ENCODE results near the gene CFAP54. TPM values are rescaled to one million over a fixed set of nuclear protein-coding genes. Genes with fewer than 3 reads are reported as not detected.

The CFAP54 gene
- total RNA-seq, 2 experiments from 2014 or later: 0.55 to 0.75 TPM

DNA sequence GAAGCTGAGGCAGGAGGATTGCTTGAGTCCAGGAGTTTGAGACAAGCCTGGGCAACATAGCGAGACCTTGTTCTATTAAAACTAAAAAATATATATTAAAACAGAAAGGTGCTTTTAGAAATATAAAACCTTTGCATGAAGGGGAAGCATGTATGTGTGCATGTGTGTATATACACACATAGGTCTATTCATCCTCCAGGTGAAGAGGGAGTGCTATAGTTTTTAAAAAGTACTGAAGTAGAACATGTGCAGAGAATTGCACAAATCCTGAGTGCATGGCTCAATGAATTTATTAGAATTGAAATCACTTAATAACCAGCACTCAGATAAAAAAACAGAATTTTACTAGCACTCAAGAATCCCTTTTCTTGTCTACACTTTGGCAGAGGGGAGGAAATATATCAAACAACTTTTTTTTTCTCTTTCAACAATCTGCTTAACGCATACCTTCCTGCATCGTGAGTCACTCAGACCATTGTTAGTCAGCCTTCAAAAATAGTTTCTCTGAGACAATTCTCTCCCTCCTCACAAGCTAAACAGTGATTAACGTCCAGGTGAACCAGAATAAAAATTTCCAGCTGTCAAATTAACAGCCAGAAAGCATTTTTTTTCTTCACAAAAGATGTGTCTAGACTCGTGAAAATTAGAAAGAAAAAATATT lies 400.0 kb downstream of the CFAP54 start:
- Mint-ChIP-seq H3K9me3 (no peaks in the 10 kb centered on the region), H3K27me3 (peaks cover 12% of the 10 kb centered on the region)
- CTCF ChIA-PET: no interaction called here

GRCh38 chr12:96890331-96890730 lies 401.0 kb downstream of the CFAP54 start:
- Mint-ChIP-seq H3K4me3 (no peak overlapping the region), H3K36me3 (ENCODE audit: low read depth) (no peaks in the 10 kb centered on the region), H3K9me3 (no peaks in the 10 kb centered on the region), H3K27ac (no peak overlapping the region), H3K4me1 (no peaks in the 10 kb centered on the region), H3K27me3 (peaks cover 12% of the 10 kb centered on the region)
- no peak for DNase-seq
- ChIA-PET POLR2A (interaction anchor here (1.4 kb wide), 1 partner anchor 16 kb away, joined by 3 read pairs; no protein-coding TSS in a partner anchor), CTCF (no interaction called here)

More for the DNA sequence above, 400.0 kb downstream of the CFAP54 start:
- Mint-ChIP-seq H3K4me3 (no peak overlapping the region), H3K36me3 (ENCODE audit: low read depth) (no peaks in the 10 kb centered on the region), H3K4me1 (no peaks in the 10 kb centered on the region), H3K27ac (no peak overlapping the region)
- DNase-seq: no peak
- POLR2A ChIA-PET: interaction anchor here (1.4 kb wide), 1 partner anchor 17 kb away, joined by 3 read pairs; no protein-coding TSS in a partner anchor

DNA sequence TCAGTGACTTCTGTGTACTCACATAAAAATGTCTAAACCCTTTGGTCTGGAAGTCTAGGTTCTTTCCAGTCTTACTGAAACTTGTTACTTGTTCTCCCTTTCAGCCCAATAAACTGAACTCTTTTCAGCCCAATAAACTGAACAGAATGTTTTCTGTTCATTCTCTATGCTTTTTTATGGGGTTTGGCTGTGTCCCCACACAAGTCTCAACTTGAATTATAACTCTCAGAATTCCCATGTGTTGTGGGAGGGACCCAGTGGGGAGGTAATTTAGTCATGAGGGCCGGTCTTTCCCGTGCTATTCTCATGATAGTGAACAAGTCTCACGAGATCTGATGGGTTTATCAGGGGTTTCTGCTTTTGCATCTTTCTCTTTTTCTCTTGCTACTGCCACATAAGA lies 402.7 kb downstream of the CFAP54 start:
- Mint-ChIP-seq H3K36me3 (ENCODE audit: low read depth) (no peaks in the 10 kb centered on the region), H3K4me3 (no peak overlapping the region), H3K27me3 (peaks cover 11% of the 10 kb centered on the region), H3K9me3 (no peaks in the 10 kb centered on the region), H3K4me1 (no peaks in the 10 kb centered on the region), H3K27ac (no peak overlapping the region)
- no peak for DNase-seq
- ChIA-PET CTCF (no interaction called here), POLR2A (no interaction called here)

- Mint-ChIP-seq H3K36me3 (ENCODE audit: low read depth) (no peaks in the 10 kb centered on the region), H3K9me3 (no peaks in the 10 kb centered on the region), H3K4me1 (no peaks in the 10 kb centered on the region), H3K27me3 (peaks cover under 1% of the 10 kb centered on the region), H3K4me3 (no peak overlapping the region), H3K27ac (no peak overlapping the region)
- CTCF ChIA-PET: no interaction called here
- DNase-seq: no peak
- POLR2A ChIA-PET: no interaction called here
Observed at GRCh38 chr12:96897421-96897820, 408.0 kb downstream of the CFAP54 start.

DNA sequence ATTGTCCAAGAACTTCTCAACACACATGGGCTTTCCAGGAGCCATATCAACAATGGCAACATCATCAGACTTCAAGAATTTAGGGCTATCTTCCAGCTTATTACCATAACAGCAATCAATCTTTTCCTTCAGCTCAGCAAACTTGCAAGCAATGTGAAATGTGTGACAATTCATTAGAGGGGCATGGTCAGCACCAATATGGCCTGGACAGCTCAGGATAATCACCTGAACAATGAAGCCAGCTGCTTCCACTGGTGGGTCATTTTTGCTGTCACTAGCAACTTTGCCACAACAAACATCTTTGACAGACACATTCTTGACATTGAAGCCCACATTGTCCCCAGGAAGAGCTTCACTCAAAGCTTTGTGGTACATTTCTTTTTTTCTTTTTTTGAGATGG lies 411.8 kb downstream of the CFAP54 start:
- no peaks in the 10 kb centered on the region for H3K9me3 Mint-ChIP-seq
- ChIA-PET POLR2A (no interaction called here), CTCF (interaction anchor here (0.6 kb wide), 1 partner anchor 83 kb away, joined by 3 read pairs; no protein-coding TSS in a partner anchor)

DNA sequence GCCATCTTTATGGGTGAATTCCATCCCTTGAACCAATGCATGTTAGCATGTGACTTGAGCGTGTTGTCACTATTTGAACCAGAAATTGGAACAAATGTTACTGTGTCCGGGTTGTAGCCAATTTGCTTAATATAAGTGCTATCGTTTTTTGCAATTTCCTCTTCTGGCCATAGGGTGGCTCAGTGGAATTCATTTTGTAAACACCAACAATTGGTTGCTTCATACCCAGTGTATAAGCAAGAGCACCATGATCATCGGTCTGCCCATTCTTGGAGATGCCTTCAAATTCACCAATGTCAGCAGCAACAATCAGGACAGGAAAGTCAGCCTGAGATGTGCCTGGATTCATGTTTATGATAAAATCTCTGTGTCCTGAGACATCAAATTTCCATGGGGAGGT lies 412.7 kb downstream of the CFAP54 start:
- Mint-ChIP-seq H3K27ac (no peak overlapping the region), H3K4me3 (no peak overlapping the region), H3K4me1 (peaks cover 8% of the 10 kb centered on the region), H3K36me3 (ENCODE audit: low read depth) (no peaks in the 10 kb centered on the region), H3K9me3 (no peaks in the 10 kb centered on the region), H3K27me3 (peaks cover 8% of the 10 kb centered on the region)
- ChIA-PET POLR2A (no interaction called here), CTCF (no interaction called here)
- DNase-seq: no peak

More for the DNA sequence above, 411.8 kb downstream of the CFAP54 start:
- Mint-ChIP-seq H3K4me3 (no peak overlapping the region), H3K27ac (no peak overlapping the region), H3K27me3 (peaks cover 8% of the 10 kb centered on the region), H3K4me1 (peaks cover 3% of the 10 kb centered on the region), H3K36me3 (ENCODE audit: low read depth) (no peaks in the 10 kb centered on the region)
- no peak for DNase-seq

- ChIA-PET CTCF (no interaction called here), POLR2A (interaction anchor here (0.5 to 2.8 kb wide), 10 partner anchors 10 to 964 kb away, joined by 3 to 13 read pairs (median 4); partner anchors contain the start of genes AMDHD1, CCDC38 and CDK17)
- peak overlapping the region; percentile 83 for H3K4me3 Mint-ChIP-seq
- peaks cover 40% of the 10 kb centered on the region for H3K4me1 Mint-ChIP-seq
- H3K27me3 Mint-ChIP-seq: peaks cover 8% of the 10 kb centered on the region
- H3K27ac Mint-ChIP-seq: peak overlapping the region; percentile 96
- peaks cover 29% of the 10 kb centered on the region for H3K36me3 Mint-ChIP-seq (ENCODE audit: low read depth)
- no peaks in the 10 kb centered on the region for H3K9me3 Mint-ChIP-seq
- DNase-seq: no peak
Observed at GRCh38 chr12:96906498-96906848, 417.1 kb downstream of the CFAP54 start.

DNA sequence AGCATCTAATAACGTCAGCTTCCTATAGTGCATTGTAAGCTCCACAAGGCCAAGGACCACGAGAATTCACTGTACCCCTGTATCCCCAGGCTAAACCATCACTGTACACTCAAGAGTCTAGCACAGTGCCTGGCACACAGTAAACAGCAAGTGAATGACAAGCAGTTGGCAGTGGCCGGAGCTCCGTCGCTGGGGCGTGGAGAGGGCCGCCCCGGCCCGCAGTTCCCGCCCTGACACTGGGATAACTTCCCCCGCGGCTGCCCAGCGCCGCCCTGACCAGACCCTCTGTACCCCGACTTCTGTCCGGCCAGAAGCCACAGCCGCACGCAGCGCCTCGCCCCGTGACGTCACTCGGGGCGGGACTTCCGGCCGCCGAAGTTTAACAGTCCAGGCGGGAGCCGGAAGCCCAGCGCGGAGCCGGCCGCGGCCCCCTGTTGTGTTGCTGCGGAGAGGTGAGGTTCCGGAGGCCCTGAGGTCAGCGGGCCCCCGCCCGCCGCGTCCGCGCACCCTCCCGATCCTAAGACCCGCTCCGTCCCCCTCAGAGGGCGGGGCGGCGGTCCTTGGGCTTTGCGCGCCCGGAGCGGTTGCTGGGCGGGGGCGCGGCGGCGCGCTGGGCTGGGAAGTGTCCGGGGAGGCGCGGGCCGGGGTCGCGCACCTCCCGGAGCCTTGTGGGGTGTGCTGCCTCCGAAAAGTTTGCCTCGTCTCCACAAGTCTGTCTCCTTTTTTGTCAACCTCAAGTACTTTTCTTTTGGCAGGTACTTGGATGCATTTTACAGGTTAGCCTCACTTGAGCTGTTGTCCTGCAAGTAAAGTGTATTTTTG lies 417.7 kb downstream of the CFAP54 start, which contains the start of gene NEDD1:
Gene NEDD1 (plus strand): TSS at position 409 of the 822 bp plus-strand sequence. CDS start 2,503 bp downstream, outside the sequence.
- Mint-ChIP-seq H3K4me1 (peaks cover 43% of the 10 kb centered on the region), H3K27me3 (peaks cover 8% of the 10 kb centered on the region), H3K27ac (peak within 1 kb of the TSS; percentile 96), H3K4me3 (peak within 1 kb of the TSS; percentile 83), H3K9me3 (no peaks in the 10 kb centered on the region), H3K36me3 (ENCODE audit: low read depth) (peaks cover 32% of the 10 kb centered on the region)
- CTCF ChIA-PET: interaction anchor here (1.3 kb wide), 1 partner anchor 506 kb away, joined by 3 read pairs; the partner anchor contains the start of gene CDK17
- DNase-seq: peak; percentile 87
- POLR2A ChIA-PET: interaction anchor here (0.5 to 2.8 kb wide), 16 partner anchors 10 to 1433 kb away, joined by 3 to 13 read pairs (median 4); partner anchors contain the start of genes AMDHD1, CCDC38, CDK17 and METAP2

DNA sequence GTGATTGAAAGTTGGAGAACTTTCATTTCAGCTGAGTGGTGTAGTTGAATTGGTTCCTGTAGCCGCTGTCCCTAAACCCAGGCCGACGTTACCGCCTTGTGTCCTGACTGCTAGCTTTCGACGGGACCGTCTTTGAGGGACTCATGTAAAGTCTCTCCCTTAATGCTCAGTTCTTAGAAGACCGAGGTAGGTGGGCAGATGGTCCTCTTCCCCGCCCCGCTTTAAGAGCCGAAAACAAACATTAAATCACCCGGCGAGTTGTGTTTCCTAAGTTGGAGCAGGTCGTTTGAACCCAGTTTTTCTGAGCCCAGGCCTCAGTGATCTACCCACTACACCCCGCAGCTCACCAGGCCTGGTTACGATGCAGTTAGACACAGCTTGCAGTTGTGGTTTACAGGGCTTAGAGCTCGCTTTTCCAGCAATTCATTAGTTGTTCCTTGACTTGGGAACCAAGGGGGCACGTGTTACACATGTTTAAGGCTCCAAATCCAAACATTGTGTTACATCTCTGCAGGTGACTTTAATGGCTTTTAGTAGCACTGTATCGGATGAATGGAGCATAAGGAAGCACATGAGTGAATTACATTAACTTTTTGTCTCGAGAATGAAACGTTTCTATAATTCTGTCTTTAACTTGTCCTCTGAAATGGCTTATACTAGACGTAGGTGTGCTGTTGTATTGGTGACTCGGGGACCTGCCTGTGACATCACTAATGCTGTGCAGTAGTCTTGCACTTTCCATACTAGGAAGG lies 418.5 kb downstream of the CFAP54 start:
- Mint-ChIP-seq H3K27ac (peak overlapping the region; percentile 92), H3K9me3 (no peaks in the 10 kb centered on the region), H3K4me1 (peaks cover 45% of the 10 kb centered on the region), H3K4me3 (peak overlapping the region; percentile 83), H3K36me3 (ENCODE audit: low read depth) (peaks cover 34% of the 10 kb centered on the region), H3K27me3 (peaks cover 8% of the 10 kb centered on the region)
- peak; percentile 37 for DNase-seq
- CTCF ChIA-PET: interaction anchor here (1.3 kb wide), 1 partner anchor 507 kb away, joined by 3 read pairs; the partner anchor contains the start of gene CDK17
- POLR2A ChIA-PET: interaction anchor here (0.8 to 2.8 kb wide), 9 partner anchors 9 to 1434 kb away, joined by 3 to 13 read pairs (median 4); partner anchors contain the start of genes AMDHD1, CCDC38, CDK17 and METAP2

- DNase-seq: no peak
- peaks cover 48% of the 10 kb centered on the region for H3K4me1 Mint-ChIP-seq
- H3K9me3 Mint-ChIP-seq: no peaks in the 10 kb centered on the region
- ChIA-PET CTCF (interaction anchor here (1.3 kb wide), 1 partner anchor 507 kb away, joined by 3 read pairs; the partner anchor contains the start of gene CDK17), POLR2A (interaction anchor here (0.9 to 2.8 kb wide), 5 partner anchors 8 to 1434 kb away, joined by 3 to 13 read pairs (median 5); partner anchors contain the start of genes CDK17 and METAP2)
- H3K27me3 Mint-ChIP-seq: peaks cover 8% of the 10 kb centered on the region
- H3K36me3 Mint-ChIP-seq (ENCODE audit: low read depth): peaks cover 37% of the 10 kb centered on the region
- peak overlapping the region; percentile 83 for H3K4me3 Mint-ChIP-seq
- peak overlapping the region; percentile 92 for H3K27ac Mint-ChIP-seq
Observed at GRCh38 chr12:96908423-96908675, 419.0 kb downstream of the CFAP54 start.

DNA sequence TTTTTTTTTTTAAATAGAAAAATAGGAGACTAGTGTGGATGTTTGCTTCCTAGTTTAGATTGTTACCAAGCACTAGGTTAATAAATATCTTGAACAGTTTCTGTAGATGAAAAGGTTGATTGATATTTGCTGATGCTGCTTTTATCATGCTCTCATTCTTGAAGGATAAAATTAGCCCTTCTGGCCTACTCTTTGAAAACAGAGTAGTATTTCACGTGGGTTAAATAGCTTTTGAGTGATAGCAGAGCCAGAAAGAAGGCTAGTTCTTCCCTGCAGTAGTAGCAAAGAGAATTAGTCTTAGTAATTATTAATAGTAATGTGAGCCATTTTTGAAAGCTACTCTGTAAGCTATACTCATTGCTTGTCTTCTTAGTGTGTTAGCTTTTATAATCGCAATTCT lies 422.9 kb downstream of the CFAP54 start:
- H3K4me1 Mint-ChIP-seq: peaks cover 42% of the 10 kb centered on the region

DNA sequence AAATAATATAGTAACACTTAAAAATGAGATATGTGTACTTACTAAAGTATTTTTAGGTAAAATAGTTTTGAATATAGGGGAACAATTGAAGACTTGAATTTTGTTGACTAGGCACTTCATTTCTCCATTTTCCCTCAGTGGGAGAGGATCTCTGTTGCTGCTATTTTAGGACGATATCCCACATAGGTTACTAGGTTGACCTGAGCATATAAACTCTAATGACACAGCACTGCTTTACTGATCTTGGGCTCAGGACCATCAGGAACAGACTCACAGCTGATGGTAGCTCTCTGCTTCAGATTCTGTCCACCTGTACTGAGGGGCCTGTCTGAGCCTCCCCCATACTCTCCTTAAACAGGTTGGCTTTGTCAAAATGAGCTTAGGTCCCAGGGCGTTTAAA lies 423.6 kb downstream of the CFAP54 start:
- Mint-ChIP-seq H3K9me3 (peaks cover 3% of the 10 kb centered on the region), H3K4me1 (peaks cover 41% of the 10 kb centered on the region), H3K27me3 (no peaks in the 10 kb centered on the region), H3K27ac (no peak overlapping the region), H3K4me3 (no peak overlapping the region), H3K36me3 (ENCODE audit: low read depth) (peaks cover 58% of the 10 kb centered on the region)
- CTCF ChIA-PET: interaction anchor here (0.7 to 1.3 kb wide), 3 partner anchors 13 to 62 kb away, joined by 3 read pairs; no protein-coding TSS in a partner anchor
- no peak for DNase-seq
- POLR2A ChIA-PET: interaction anchor here (1.0 kb wide), 1 partner anchor 971 kb away, joined by 4 read pairs; the partner anchor contains the start of gene CCDC38

More for the DNA sequence above, 422.9 kb downstream of the CFAP54 start:
- DNase-seq: no peak
- ChIA-PET POLR2A (interaction anchor here (1.0 kb wide), 1 partner anchor 970 kb away, joined by 4 read pairs; the partner anchor contains the start of gene CCDC38), CTCF (interaction anchor here (1.3 kb wide), 2 partner anchors 13 kb away, joined by 3 read pairs; no protein-coding TSS in a partner anchor)
- Mint-ChIP-seq H3K27me3 (no peaks in the 10 kb centered on the region), H3K4me3 (no peak overlapping the region), H3K36me3 (ENCODE audit: low read depth) (peaks cover 61% of the 10 kb centered on the region), H3K9me3 (peaks cover 3% of the 10 kb centered on the region), H3K27ac (no peak overlapping the region)
